IMR-90 (cell line): Measurements from ENCODE around the gene SETD6. TPM values are rescaled to one million over a fixed set of nuclear protein-coding genes. Genes with fewer than 3 reads are reported as not detected.
"Not testable (repeated sequence)": the region's sequence is repeated elsewhere in the genome, so short reads cannot be mapped to it uniquely, and the experiment has no call there.

Experiments used
- ATAC-seq: fragments of 200-7000 bp; cut with Tn5 transposase; 2 replicates; pipeline ENCODE4 v1.9.1; 2020; ENCODE audit warnings: low read depth, mild to moderate bottlenecking, moderate library complexity
- BruUV-seq: library from RNA; stranded (reverse); fragments of 400-500 nt; replicated peaks from 2 replicates; lab custom pipeline; 2021; lab: Mats Ljungman, UMichigan
- CTCF ChIA-PET: fragments of 300-600 bp; formaldehyde crosslinking; extraction: SDS; loops from one replicate; lab custom pipeline; 2021; ENCODE audit warnings: antibody characterized with exemption; lab: Yijun Ruan, JAX
- POLR2A ChIA-PET: fragments of 300-600 bp; sonication (Branson Sonifier 250); formaldehyde crosslinking; loops from one replicate; lab custom pipeline; 2022; ENCODE audit warnings: antibody characterized with exemption; ENCODE audit not compliant: unreplicated experiment; lab: Charles Lee
- DNase-seq: peaks from one replicate; pipeline ENCODE4 v3.0.0; 2013
- H2AFZ ChIP-seq: replicated peaks from 2 replicates; pipeline ENCODE3; 2013; ENCODE audit warnings: low read length, mild to moderate bottlenecking; ENCODE audit not compliant: poor library complexity
- H2AK5ac ChIP-seq: 2 replicates; pipeline ENCODE4 v1.6.1; 2013; ENCODE audit warnings: low read depth, low read length, inconsistent platforms
- H2AK9ac ChIP-seq: replicated peaks from 2 replicates; pipeline ENCODE3; 2013; ENCODE audit warnings: mild to moderate bottlenecking, low read depth, low read length, moderate library complexity; ENCODE audit not compliant: poor library complexity
- H2BK120ac ChIP-seq: 2 replicates; pipeline ENCODE4 v1.6.1; 2013; ENCODE audit warnings: low read depth, low read length, inconsistent platforms
- H2BK15ac ChIP-seq: 3 replicates; pipeline ENCODE4 v1.6.1; 2013; ENCODE audit warnings: low read depth, low read length, inconsistent platforms
- H2BK20ac ChIP-seq: 2 replicates; pipeline ENCODE4 v1.6.1; 2013; ENCODE audit warnings: low read depth, mild to moderate bottlenecking, inconsistent platforms, low read length, moderate library complexity
- H2BK5ac ChIP-seq: 2 replicates; pipeline ENCODE4 v1.6.1; 2013; ENCODE audit warnings: mild to moderate bottlenecking, low read depth, low read length, inconsistent platforms; ENCODE audit not compliant: poor library complexity, severe bottlenecking
- H3K14ac ChIP-seq: replicated peaks from 2 replicates; pipeline ENCODE4 v1.6.1; 2013; ENCODE audit warnings: low read depth, low read length, inconsistent platforms
- H3K18ac ChIP-seq: 2 replicates; pipeline ENCODE4 v1.6.1; 2013; ENCODE audit warnings: low read depth, low read length, control low read depth
- H3K23ac ChIP-seq: 2 replicates; pipeline ENCODE4 v1.6.1; 2013; ENCODE audit warnings: low read depth, low read length, inconsistent platforms
- H3K27ac ChIP-seq: 2 replicates; pipeline ENCODE4 v1.5.1; 2013; ENCODE audit warnings: mild to moderate bottlenecking, control low read depth, low read length; ENCODE audit not compliant: insufficient read depth
- H3K27me3 ChIP-seq: 2 replicates; pipeline ENCODE4 v1.6.1; 2013; ENCODE audit warnings: low read length; ENCODE audit not compliant: control insufficient read depth, insufficient read depth
- H3K36me3 ChIP-seq: 2 replicates; pipeline ENCODE4 v1.6.1; 2013; ENCODE audit warnings: low read length, mixed read lengths; ENCODE audit not compliant: control insufficient read depth, insufficient read depth
- H3K4ac ChIP-seq: 2 replicates; pipeline ENCODE4 v1.6.1; 2013; ENCODE audit warnings: low read depth, low read length, inconsistent platforms
- H3K4me1 ChIP-seq: 2 replicates; pipeline ENCODE4 v1.6.1; 2013; ENCODE audit warnings: low read length, mixed read lengths; ENCODE audit not compliant: control insufficient read depth, insufficient read depth
- H3K4me2 ChIP-seq: 2 replicates; pipeline ENCODE4 v1.6.1; 2013; ENCODE audit warnings: low read depth, mild to moderate bottlenecking, control low read depth, low read length, moderate library complexity
- H3K4me3 ChIP-seq: 2 replicates; pipeline ENCODE4 v1.5.1; 2013; ENCODE audit warnings: low read depth, mild to moderate bottlenecking, control low read depth, low read length, moderate library complexity; ENCODE audit not compliant: insufficient read depth
- H3K56ac ChIP-seq: 2 replicates; pipeline ENCODE4 v1.6.1; 2013; ENCODE audit warnings: low read length, inconsistent platforms; ENCODE audit not compliant: insufficient read depth; ENCODE audit errors: extremely low read depth
- H3K79me1 ChIP-seq, 2 experiments: 2 replicates each; pipeline ENCODE4 v1.6.1; 2013; ENCODE audit warnings: low read length in 2 of 2, inconsistent platforms in 1 of 2, low read depth in 1 of 2
- H3K9ac ChIP-seq: 2 replicates; pipeline ENCODE4 v1.6.1; 2013; ENCODE audit warnings: low read depth, low read length, control low read depth
- H3K9me1 ChIP-seq: 2 replicates; pipeline ENCODE4 v1.6.1; 2013; ENCODE audit warnings: low read length, inconsistent platforms; ENCODE audit not compliant: insufficient read depth
- H3K9me3 ChIP-seq: 2 replicates; pipeline ENCODE4 v1.6.1; 2013; ENCODE audit warnings: low read length; ENCODE audit not compliant: control insufficient read depth, insufficient read depth
- H4K20me1 ChIP-seq: 2 replicates; pipeline ENCODE4 v1.6.1; 2013; ENCODE audit warnings: low read length, inconsistent platforms; ENCODE audit not compliant: insufficient read depth
- H4K5ac ChIP-seq: 2 replicates; pipeline ENCODE4 v1.6.1; 2013; ENCODE audit warnings: mild to moderate bottlenecking, low read depth, low read length, control low read depth
- H4K8ac ChIP-seq, 2 experiments: 2 replicates each; pipeline ENCODE4 v1.6.1; 2013; ENCODE audit warnings: low read depth in 2 of 2, low read length in 2 of 2, control low read depth in 1 of 2, inconsistent platforms in 1 of 2
- H4K91ac ChIP-seq: 2 replicates; pipeline ENCODE4 v1.6.1; 2013; ENCODE audit warnings: low read depth, low read length, inconsistent platforms; ENCODE audit not compliant: insufficient read depth
- CEBPB ChIP-seq: IDR thresholded peaks from 2 replicates; pipeline ENCODE4 v1.6.1; 2012; ENCODE audit warnings: low read depth, low read length, improper control_type of control experiment
- CHD1 ChIP-seq: IDR thresholded peaks from 2 replicates; pipeline ENCODE4 v1.6.1; 2012; ENCODE audit warnings: low read depth, low read length, improper control_type of control experiment
- MAZ ChIP-seq: IDR thresholded peaks from 2 replicates; pipeline ENCODE4 v1.6.1; 2012; ENCODE audit warnings: low read depth, mild to moderate bottlenecking, low read length, improper control_type of control experiment, moderate library complexity, borderline replicate concordance
- MXI1 ChIP-seq: IDR thresholded peaks from 2 replicates; pipeline ENCODE4 v1.6.1; 2012; ENCODE audit warnings: low read depth, mild to moderate bottlenecking, low read length, moderate library complexity, borderline replicate concordance
- POLR2A ChIP-seq: IDR thresholded peaks from 2 replicates; pipeline ENCODE4 v1.6.1; 2012; ENCODE audit warnings: mild to moderate bottlenecking, low read depth, low read length
- RAD21 ChIP-seq: IDR thresholded peaks from 2 replicates; pipeline ENCODE4 v1.6.1; 2012; ENCODE audit warnings: low read length, improper control_type of control experiment
- RCOR1 ChIP-seq: IDR thresholded peaks from 2 replicates; pipeline ENCODE4 v1.6.1; 2012; ENCODE audit warnings: mild to moderate bottlenecking, low read length, improper control_type of control experiment; ENCODE audit not compliant: insufficient replicate concordance
- RFX5 ChIP-seq: IDR thresholded peaks from 2 replicates; pipeline ENCODE4 v1.8.0; 2012; ENCODE audit warnings: low read depth, mild to moderate bottlenecking, low read length, moderate library complexity
- SMC3 ChIP-seq: fragments of 150-350 bp; IDR thresholded peaks from 2 replicates; pipeline ENCODE4 v1.6.1; 2016; ENCODE audit warnings: low read depth, mild to moderate bottlenecking, antibody characterized with exemption, low read length, moderate library complexity
- USF2 ChIP-seq: fragments of 150-350 bp; IDR thresholded peaks from 2 replicates; pipeline ENCODE4 v1.6.1; 2017; ENCODE audit warnings: mild to moderate bottlenecking, antibody characterized with exemption, low read length, low read depth
- WGBS, 2 experiments: methylation state at CpG; one replicate each; pipeline versions ENCODE4 v1.1.5 to v1.1.7; 2013; ENCODE audit warnings: missing lambda C conversion rate in 2 of 2; ENCODE audit not compliant: insufficient read length in 1 of 2; ENCODE audit errors: extremely low coverage in 2 of 2; 5-methylcytosine and 5-hydroxymethylcytosine counted together
- dilution Hi-C: fragments of 300-500 bp; cut with HindIII; formaldehyde crosslinking; loops from one replicate; pipeline ENCODE4 v1.14.3; 2018; ENCODE audit warnings: low sequenced_read_pairs; ENCODE audit not compliant: unreplicated experiment
- in situ Hi-C: fragments of 300-500 bp; cut with MboI; formaldehyde crosslinking; loops from 3 replicates; pipeline ENCODE4 v1.14.3; 2019; ENCODE audit warnings: low sequenced_read_pairs, inconsistent platforms, mixed read lengths
- intact Hi-C: fragments of 100-400 bp; cut with micrococcal nuclease; formaldehyde crosslinking; loops from 2 replicates; pipeline ENCODE4 v1.10.0; 2022
- polyA plus RNA-seq, 3 experiments: library from polyadenylated mRNA; depleted of rRNA; stranded (reverse); fragments of >200 nt; gene quantifications; 2 replicates each; pipeline ENCODE4 v1.2.3, GENCODE V29; 2012; ENCODE audit warnings: low replicate concordance in 1 of 3
- total RNA-seq: library from RNA; depleted of rRNA; stranded (reverse); fragments of >200 nt; gene quantifications from 2 replicates; pipeline ENCODE4 v1.2.3, GENCODE V29; 2012

Gene SETD6
- total and polyA plus RNA-seq, 2 of the 4 experiments (the other 2 are of a cell fraction): 3.2 to 6.4 TPM

- H3K4me1 ChIP-seq: no peaks in the 10 kb centered on the region; the same call in 1 of the 2 replicates
Observed at GRCh38 chr16:58563775-58564174, 48.5 kb downstream of the SETD6 start.

GRCh38 chr16:58565697-58566096 is 50.4 kb downstream of the SETD6 start:
- H3K27me3 ChIP-seq, H2BK120ac ChIP-seq, H2BK5ac ChIP-seq, H2AK5ac ChIP-seq, dilution Hi-C loops, H3K4me2 ChIP-seq, H3K56ac ChIP-seq, H3K9me1 ChIP-seq, intact Hi-C loops, H4K8ac ChIP-seq, in situ Hi-C loops, H2AFZ ChIP-seq, H4K20me1 ChIP-seq, POLR2A ChIA-PET, H3K4me1 ChIP-seq, H4K5ac ChIP-seq, H2BK20ac ChIP-seq, H3K23ac ChIP-seq, H3K27ac ChIP-seq, BruUV-seq, DNase-seq, H2BK15ac ChIP-seq, H3K4ac ChIP-seq, H2AK9ac ChIP-seq, H3K4me3 ChIP-seq, H3K18ac ChIP-seq, ATAC-seq, H3K9me3 ChIP-seq, H3K14ac ChIP-seq, CTCF ChIA-PET, H3K9ac ChIP-seq, H4K91ac ChIP-seq: not testable (repeated sequence)
- no CpG with 5 or more reads among the region's 4 CpGs for WGBS, 2 experiments
- H3K36me3 ChIP-seq: peaks cover 36% of the 10 kb centered on the region
- peaks cover 21 to 44% of the 10 kb centered on the region in 2 experiments; a peak in 3 of 4 replicates for H3K79me1 ChIP-seq

More at GRCh38 chr16:58563775-58564174, 48.5 kb downstream of the SETD6 start:
- Histone ChIP-seq H2BK20ac (no peak overlapping the region), H3K79me1 (peaks cover 20 to 38% of the 10 kb centered on the region in 2 experiments; a peak in 3 of 4 replicates), H3K9me3 (no peaks in the 10 kb centered on the region), H3K4me2 (no peak overlapping the region), H2AFZ (no peak overlapping the region), H2BK15ac (no peak overlapping the region), H3K36me3 (peaks cover 30% of the 10 kb centered on the region), H2BK5ac (no peak overlapping the region), H3K14ac (no peak overlapping the region), H3K18ac (no peak overlapping the region), H2AK9ac (no peak overlapping the region), H4K8ac (no peak overlapping the region), H2BK120ac (no peak overlapping the region), H3K9ac (no peak overlapping the region), H3K4ac (no peak overlapping the region), H4K5ac (no peak overlapping the region), H3K23ac (no peak overlapping the region), H3K27me3 (no peaks in the 10 kb centered on the region), H3K56ac (no peak overlapping the region), H4K91ac (no peak overlapping the region), H3K27ac (no peak overlapping the region), H4K20me1 (peaks cover 5% of the 10 kb centered on the region), H3K9me1 (0 out of 2 replicates have a peak, but pooled peaks cover 3% of the 10 kb centered on the region), H3K4me3 (no peak overlapping the region), H2AK5ac (no peak overlapping the region)
- dilution Hi-C loops (no loop called here), intact Hi-C loops (no loop called here), in situ Hi-C loops (no loop called here)
- CTCF ChIA-PET: interaction anchor here (1.3 kb wide), 1 partner anchor 97 kb away, joined by 3 read pairs; no protein-coding TSS in a partner anchor
- no CpG with 5 or more reads among the region's 4 CpGs for WGBS, 2 experiments
- BruUV-seq: no TSS peak
- no peak for ATAC-seq
- POLR2A ChIA-PET: no interaction called here
- TF ChIP-seq RAD21 (no peak), POLR2A (no peak), MAZ (no peak), MXI1 (no peak), SMC3 (no peak), CEBPB (no peak), RCOR1 (no peak), CHD1 (no peak), USF2 (no peak), RFX5 (no peak)
- no peak for DNase-seq
